ENCODE data around the gene FASN. TPM values are rescaled to one million over a fixed set of nuclear protein-coding genes. Genes with fewer than 3 reads are reported as not detected.

FASN gene
- polyA plus RNA-seq, 1 of the 3 experiments (the other 2 are of a cell fraction) = 55.1 TPM

GRCh38 chr17:82120148-82120547, 22.1 kb upstream of the FASN start:
- H4K20me1 ChIP-seq (ENCODE audit: insufficient read depth) = no peaks in the 10 kb centered on the region
- H3F3A ChIP-seq (replicated peaks; ENCODE audit: insufficient read depth) = no peaks in the 10 kb centered on the region
- H3K9me3 ChIP-seq = no peaks in the 10 kb centered on the region
- H3K4me3 ChIP-seq (ENCODE audit: low read depth in 2 of 2, low read length in 1 of 2) = no peak overlapping the region
- TF ChIP-seq FOSL2 (IDR thresholded peaks at IDR 0.05; ENCODE audit: borderline replicate concordance, low read depth) = 0 out of 2 replicates have a peak, but pooled peaks have one; percentile 5
- no peak for TF ChIP-seq USF1 (IDR thresholded peaks at IDR 0.05; ENCODE audit: borderline replicate concordance, low read depth)
- POLR2A ChIA-PET = no interaction called here
- H3K79me2 ChIP-seq (ENCODE audit: insufficient read depth) = 0 out of 2 replicates have a peak, but pooled peaks cover 3% of the 10 kb centered on the region
- H3K36me3 ChIP-seq (replicated peaks in 1 of 2; ENCODE audit: control insufficient read depth in 1 of 2, insufficient read depth in 2 of 2, low read length in 1 of 2) = peaks cover 10 to 19% of the 10 kb centered on the region in 2 experiments
- H3K27me3 ChIP-seq (ENCODE audit: insufficient read depth) = no peaks in the 10 kb centered on the region
- no peak overlapping the region for H3K9ac ChIP-seq
- no peak overlapping the region for H2AFZ ChIP-seq (ENCODE audit: low read depth)
- no peaks in the 10 kb centered on the region for H3K9me2 ChIP-seq
- H3K4me1 ChIP-seq (ENCODE audit: control insufficient read depth in 1 of 2, insufficient read depth in 2 of 2, low read depth in 1 of 2, low read length in 1 of 2) = peaks cover 0 to 7% of the 10 kb centered on the region in 2 experiments; a peak in 1 of 4 replicates
- no peak overlapping the region for H3K27ac ChIP-seq (ENCODE audit: low read depth in 2 of 2, low read length in 1 of 2)
- no peak for DNase-seq
- no peak overlapping the region for H3K4me2 ChIP-seq
- CTCF ChIA-PET = interaction anchor here (0.6 to 0.8 kb wide), 2 partner anchors 90 to 193 kb away, joined by 3 to 6 read pairs; no protein-coding TSS in a partner anchor
- 83% methylated on average over 12 of the region's 12 CpGs for WGBS (ENCODE audit: low lambda C conversion rate)

GRCh38 chr17:82118815-82119380, 20.9 kb upstream of the FASN start:
- Histone ChIP-seq H3K9ac (no peak overlapping the region), H4K20me1 (ENCODE audit: insufficient read depth) (no peaks in the 10 kb centered on the region), H3K36me3 (replicated peaks in 1 of 2; ENCODE audit: control insufficient read depth in 1 of 2, insufficient read depth in 2 of 2, low read length in 1 of 2) (peaks cover 7 to 13% of the 10 kb centered on the region in 2 experiments), H3K9me3 (no peaks in the 10 kb centered on the region), H3K4me1 (ENCODE audit: control insufficient read depth in 1 of 2, insufficient read depth in 2 of 2, low read depth in 1 of 2, low read length in 1 of 2) (peaks cover 0 to 7% of the 10 kb centered on the region in 2 experiments; a peak in 1 of 4 replicates), H3K9me2 (no peaks in the 10 kb centered on the region), H3K4me2 (no peak overlapping the region), H3K4me3 (ENCODE audit: low read depth in 2 of 2, low read length in 1 of 2) (no peak overlapping the region), H3K27me3 (ENCODE audit: insufficient read depth) (no peaks in the 10 kb centered on the region), H3F3A (replicated peaks; ENCODE audit: insufficient read depth) (no peaks in the 10 kb centered on the region), H2AFZ (ENCODE audit: low read depth) (no peak overlapping the region), H3K27ac (ENCODE audit: low read depth in 2 of 2, low read length in 1 of 2) (no peak overlapping the region), H3K79me2 (ENCODE audit: insufficient read depth) (0 out of 2 replicates have a peak, but pooled peaks cover 3% of the 10 kb centered on the region)
- CTCF ChIA-PET = no interaction called here
- WGBS (ENCODE audit: low lambda C conversion rate) = 86% methylated on average over 12 of the region's 12 CpGs
- POLR2A ChIA-PET = no interaction called here
- DNase-seq = peak; percentile 19
- no peak for TF ChIP-seq FOXJ3 (CRISPR knock-in tag; IDR thresholded peaks at IDR 0.05)
- TF ChIP-seq TAF1 (IDR thresholded peaks at IDR 0.05; ENCODE audit: borderline replicate concordance, low read depth, low read length) = no peak
- TF ChIP-seq RFX5 (IDR thresholded peaks at IDR 0.05; ENCODE audit: low read length) = no peak
- no peak for TF ChIP-seq TEAD4 (IDR thresholded peaks at IDR 0.05; ENCODE audit: borderline replicate concordance, insufficient read depth)
- TF ChIP-seq RAD21 (IDR thresholded peaks at IDR 0.05; ENCODE audit: low read length) = no peak
- no peak for TF ChIP-seq JUND (IDR thresholded peaks at IDR 0.05)
- TF ChIP-seq CTCF (IDR thresholded peaks at IDR 0.05) = no peak
- TF ChIP-seq PBX3 (IDR thresholded peaks at IDR 0.05) = no peak
- TF ChIP-seq MXI1 (IDR thresholded peaks at IDR 0.05; ENCODE audit: low read depth, low read length) = no peak
- TF ChIP-seq EZH2phosphoT487 (IDR thresholded peaks at IDR 0.05; ENCODE audit: borderline replicate concordance, low read depth) = no peak
- TF ChIP-seq USF1 (IDR thresholded peaks at IDR 0.05; ENCODE audit: borderline replicate concordance, low read depth) = no peak
- no peak for TF ChIP-seq USF2 (IDR thresholded peaks at IDR 0.05; ENCODE audit: borderline replicate concordance, low read depth, low read length)
- no peak for TF ChIP-seq YY1 (IDR thresholded peaks at IDR 0.05; ENCODE audit: low read depth)
- no peak for TF ChIP-seq TCF12 (IDR thresholded peaks at IDR 0.05)
- TF ChIP-seq ZBTB33 (IDR thresholded peaks at IDR 0.05; ENCODE audit: borderline replicate concordance, low read depth) = no peak
- no peak for TF ChIP-seq SMC3 (IDR thresholded peaks at IDR 0.05; ENCODE audit: low read depth, low read length)
- no peak for TF ChIP-seq MAX (IDR thresholded peaks at IDR 0.05; ENCODE audit: low read depth)
- no peak for TF ChIP-seq FOXM1 (IDR thresholded peaks at IDR 0.05; ENCODE audit: low read depth)
